ENCODE measurements around the gene TANK. TPM values are rescaled to one million over a fixed set of nuclear protein-coding genes. Genes with fewer than 3 reads are reported as not detected.

TANK gene
- total RNA-seq, 2 experiments from 2014 or later: 70.3 to 73.5 TPM

DNA sequence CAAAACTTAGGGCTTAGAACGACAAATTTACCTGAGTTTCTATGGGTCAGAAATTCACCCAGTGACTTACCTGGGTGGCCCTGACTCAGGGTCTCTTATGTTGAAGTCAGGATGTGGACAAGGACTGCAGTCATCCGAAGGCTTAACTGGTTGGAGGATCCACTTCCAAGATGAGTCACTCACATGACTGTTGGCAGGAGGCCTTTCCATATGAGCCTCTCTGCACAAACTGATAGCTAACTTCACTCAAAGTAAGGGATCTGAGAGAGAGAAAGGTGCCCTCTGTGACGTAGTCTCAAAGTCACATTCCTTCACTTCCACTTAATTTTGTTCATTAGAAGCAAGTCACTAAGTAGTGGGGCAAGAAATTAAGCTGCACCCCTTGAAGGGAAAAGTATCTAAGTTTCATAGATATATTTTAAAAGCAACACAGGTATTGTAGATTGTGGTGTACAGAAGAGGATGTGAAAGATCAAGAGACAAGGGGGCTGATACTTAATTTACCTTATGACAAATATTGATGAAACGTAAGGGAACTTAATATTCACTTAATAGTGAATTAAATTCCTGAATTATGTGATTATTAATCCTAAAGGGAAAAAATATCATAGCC lies 48.4 kb downstream of the TANK start:
- CTCF ChIA-PET: interaction anchor here (0.5 kb wide), 1 partner anchor 29 kb away, joined by 4 read pairs; no protein-coding TSS in a partner anchor
- POLR2A ChIA-PET: no interaction called here

DNA sequence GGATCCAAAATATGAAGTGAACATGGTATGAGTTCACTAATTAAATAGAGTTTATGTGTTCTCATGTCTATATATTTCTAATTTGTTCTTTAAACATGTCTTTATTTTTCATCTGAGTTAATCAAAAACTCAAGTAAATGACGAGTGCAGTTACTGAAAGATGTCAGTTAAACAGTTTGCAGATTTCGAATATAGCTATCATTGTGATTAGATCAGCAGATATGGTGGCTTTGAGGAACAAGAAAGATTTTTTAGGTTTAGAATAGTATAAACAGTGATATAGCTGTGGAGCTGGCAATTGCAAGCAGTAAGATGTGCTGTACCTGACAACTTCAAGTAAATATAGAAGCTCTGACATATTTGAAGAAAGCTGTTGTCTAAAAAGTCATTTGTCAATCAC lies 49.7 kb downstream of the TANK start:
- ChIA-PET CTCF (interaction anchor here (0.6 kb wide), 1 partner anchor 1107 kb away, joined by 3 read pairs; no protein-coding TSS in a partner anchor), POLR2A (no interaction called here)

DNA sequence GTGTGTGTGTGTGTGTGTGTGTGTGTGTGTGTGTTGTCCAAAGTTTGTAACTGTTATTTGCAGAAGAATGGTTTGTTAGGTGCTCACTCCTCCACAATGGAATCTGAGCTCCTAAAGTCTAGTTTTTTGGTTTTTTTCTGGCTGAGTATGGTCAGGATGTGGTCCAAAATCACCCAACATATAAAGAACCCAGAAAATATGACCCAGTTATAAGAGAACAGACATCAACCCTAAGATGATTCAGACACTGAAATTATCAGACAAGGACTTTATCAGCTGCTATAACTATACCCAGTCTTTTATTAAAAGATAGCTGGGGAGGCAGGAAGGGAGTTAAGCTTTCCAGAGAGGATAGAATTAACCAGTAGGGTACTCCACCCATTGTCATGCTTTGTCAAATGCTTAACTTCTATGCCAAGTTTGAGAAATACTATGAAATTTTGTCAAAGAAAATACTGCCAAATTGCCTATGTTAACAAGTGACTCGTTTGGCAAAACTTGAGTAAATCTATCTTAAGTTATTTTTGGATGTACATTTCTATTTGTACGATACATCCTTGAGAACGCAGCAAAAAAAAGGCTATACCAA lies 57.5 kb downstream of the TANK start:
- POLR2A ChIA-PET: interaction anchor here (0.6 kb wide), 2 partner anchors 20 to 48 kb away, joined by 3 to 6 read pairs; no protein-coding TSS in a partner anchor
- CTCF ChIA-PET: interaction anchor here (0.7 to 1.0 kb wide), 2 partner anchors 12 to 89 kb away, joined by 3 read pairs; no protein-coding TSS in a partner anchor

DNA sequence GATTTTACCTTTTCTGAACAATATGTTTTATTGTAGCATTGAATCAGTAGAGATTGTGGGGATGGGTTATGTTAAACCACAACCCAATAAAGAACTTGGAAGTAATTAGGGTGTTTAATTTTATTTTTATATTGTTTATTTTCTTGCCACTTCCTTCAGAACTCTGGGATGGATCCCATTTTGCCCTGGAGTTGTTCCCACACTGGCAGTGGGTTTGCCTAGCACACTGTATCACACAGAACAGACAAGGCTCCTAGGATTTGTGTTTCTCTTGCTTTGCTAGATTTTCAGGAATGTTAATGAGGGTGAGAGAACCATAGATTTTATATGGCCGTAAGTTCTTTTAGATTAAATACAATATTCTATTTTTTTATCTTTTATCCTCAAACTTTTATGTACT lies 59.0 kb downstream of the TANK start:
- ChIA-PET CTCF (no interaction called here), POLR2A (no interaction called here)

DNA sequence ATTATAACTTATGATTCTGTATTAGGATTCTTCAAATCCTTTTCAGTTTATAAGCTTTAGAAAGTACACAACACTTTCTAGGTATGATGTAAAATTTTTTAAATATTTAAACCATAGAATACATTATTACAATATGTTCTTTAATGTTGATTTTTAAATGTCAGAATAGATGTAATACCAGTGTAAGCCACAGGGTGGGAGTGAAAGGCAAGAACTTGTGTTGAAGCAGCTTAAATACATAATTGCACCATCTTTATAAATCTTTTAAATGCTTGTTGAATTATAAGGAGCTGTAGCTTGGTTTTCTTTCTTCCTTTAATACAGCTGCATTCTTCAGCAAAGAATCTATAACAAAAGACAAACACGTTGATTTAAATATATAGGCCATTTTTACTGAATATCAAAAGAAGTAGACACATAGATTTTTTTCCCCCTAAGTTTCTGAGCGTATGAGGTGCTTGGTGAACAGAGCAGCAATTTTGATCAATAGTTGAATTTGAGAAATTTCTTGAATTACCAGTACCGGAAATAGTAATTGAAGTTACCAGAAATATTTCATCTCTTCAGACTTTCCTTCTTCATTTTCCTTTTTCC lies 63.0 kb downstream of the TANK start:
- CTCF ChIA-PET: interaction anchor here (0.9 to 1.1 kb wide), 3 partner anchors 14 to 62 kb away, joined by 3 to 4 read pairs (median 3); no protein-coding TSS in a partner anchor

DNA sequence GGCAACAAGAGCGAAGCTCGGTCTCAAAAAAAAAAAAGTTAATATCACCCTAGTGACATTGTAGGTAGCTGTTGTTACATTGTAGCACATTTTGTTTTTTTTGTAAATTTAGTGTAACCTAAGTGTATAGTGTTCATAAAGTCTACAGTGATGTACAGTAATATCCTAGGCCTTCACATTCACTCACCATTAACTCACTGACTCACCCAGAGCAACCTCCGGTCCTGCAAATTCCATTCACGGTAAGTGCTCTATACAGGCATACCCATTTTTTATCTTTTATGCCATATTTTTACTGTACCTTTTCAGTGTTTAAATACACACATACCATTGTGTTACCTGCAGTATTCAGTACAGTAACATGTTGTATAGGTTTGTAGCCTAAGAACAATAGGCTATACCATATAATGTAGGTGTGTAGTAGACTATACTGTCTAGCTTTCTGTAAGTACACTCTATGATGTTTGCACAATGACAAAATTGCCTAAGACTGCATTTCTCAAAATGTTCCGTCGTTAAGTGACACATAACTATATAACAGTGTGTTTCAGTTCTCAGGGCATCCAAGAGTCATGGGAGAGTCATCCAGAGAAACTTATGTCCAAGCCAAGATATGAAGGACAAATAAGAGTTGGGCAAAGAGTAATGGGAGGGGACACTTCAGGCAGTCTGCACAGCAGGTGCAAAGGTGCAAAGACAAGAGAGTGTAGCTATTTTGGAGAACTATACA lies 68.4 kb downstream of the TANK start:
- ChIA-PET POLR2A (no interaction called here), CTCF (no interaction called here)

More for the DNA sequence above, 63.0 kb downstream of the TANK start:
- POLR2A ChIA-PET: no interaction called here

DNA sequence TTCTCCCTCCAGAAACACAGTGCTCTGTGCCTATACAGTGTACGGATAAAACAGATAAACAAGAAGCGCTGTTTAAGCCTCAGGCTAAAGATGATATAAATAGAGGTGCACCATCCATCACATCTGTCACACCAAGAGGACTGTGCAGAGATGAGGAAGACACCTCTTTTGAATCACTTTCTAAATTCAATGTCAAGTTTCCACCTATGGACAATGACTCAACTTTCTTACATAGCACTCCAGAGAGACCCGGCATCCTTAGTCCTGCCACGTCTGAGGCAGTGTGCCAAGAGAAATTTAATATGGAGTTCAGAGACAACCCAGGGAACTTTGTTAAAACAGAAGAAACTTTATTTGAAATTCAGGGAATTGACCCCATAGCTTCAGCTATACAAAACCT lies 70.7 kb downstream of the TANK start:
- CTCF ChIA-PET: interaction anchor here (1.5 kb wide), 1 partner anchor 43 kb away, joined by 4 read pairs; no protein-coding TSS in a partner anchor
- POLR2A ChIA-PET: no interaction called here

DNA sequence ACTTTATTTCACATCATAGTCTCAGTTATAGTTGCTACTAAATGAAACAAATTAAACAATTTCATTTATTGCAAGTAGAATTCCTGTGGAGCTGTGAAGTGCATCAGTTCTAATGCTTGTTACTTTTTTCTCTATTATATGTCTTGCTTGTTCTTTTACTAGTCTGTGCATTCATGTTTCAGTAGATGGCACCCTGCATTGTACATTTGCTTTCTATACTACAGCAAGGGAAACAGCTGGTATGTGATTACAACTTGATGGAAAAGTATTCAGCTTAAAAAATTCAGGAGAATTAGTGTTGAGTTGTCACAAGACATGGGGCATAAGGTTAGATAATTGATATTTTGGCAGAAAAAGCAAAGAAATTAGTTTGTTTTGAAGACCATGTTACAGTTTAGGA lies 72.3 kb downstream of the TANK start:
- CTCF ChIA-PET: no interaction called here
- POLR2A ChIA-PET: no interaction called here

DNA sequence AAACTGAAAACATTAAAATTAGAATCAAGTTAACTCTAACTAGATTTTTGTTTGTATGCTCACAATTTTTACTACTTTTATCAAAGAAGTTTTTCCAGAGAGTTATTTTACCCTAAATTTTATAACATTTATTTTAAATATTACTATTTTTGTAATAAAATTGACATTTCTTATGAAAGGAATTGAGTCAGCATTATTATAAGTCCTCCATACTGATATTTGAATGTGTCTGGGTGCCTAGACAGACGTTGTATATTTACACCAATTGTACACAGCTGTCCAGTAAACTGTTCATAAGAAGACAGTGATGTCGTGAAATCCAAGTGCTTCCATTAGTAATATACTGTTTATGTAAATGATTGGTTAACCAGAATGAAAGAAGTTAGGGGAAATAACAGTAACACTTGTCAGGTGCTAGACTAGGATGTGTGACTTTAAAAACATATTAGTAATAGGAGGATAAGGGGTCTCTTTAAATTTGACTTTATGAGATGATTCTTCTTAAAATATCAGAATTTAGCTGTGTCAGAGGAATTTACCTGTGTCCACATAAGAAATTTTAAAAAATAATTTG lies 73.7 kb downstream of the TANK start:
- POLR2A ChIA-PET: no interaction called here

DNA sequence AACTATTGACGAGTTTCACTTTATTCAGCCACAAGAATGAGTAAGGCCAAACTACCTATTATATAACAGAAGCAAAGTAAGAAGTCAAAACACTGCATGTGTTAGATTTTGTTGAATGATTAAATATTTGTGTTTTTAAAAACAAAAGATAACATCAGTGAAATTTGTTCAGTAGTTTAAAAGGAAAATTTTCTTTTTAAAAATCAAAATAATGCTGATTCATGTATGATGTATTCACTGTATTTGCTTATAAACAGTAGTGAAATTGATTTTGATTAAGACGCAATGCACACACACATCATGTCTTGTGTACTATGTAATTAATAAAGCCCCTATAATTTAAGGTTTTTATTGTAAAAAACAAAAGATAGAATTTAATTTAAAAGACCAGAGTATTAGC lies 74.4 kb downstream of the TANK start:
- ChIA-PET CTCF (no interaction called here), POLR2A (no interaction called here)

More for the DNA sequence above, 73.7 kb downstream of the TANK start:
- CTCF ChIA-PET: no interaction called here

DNA sequence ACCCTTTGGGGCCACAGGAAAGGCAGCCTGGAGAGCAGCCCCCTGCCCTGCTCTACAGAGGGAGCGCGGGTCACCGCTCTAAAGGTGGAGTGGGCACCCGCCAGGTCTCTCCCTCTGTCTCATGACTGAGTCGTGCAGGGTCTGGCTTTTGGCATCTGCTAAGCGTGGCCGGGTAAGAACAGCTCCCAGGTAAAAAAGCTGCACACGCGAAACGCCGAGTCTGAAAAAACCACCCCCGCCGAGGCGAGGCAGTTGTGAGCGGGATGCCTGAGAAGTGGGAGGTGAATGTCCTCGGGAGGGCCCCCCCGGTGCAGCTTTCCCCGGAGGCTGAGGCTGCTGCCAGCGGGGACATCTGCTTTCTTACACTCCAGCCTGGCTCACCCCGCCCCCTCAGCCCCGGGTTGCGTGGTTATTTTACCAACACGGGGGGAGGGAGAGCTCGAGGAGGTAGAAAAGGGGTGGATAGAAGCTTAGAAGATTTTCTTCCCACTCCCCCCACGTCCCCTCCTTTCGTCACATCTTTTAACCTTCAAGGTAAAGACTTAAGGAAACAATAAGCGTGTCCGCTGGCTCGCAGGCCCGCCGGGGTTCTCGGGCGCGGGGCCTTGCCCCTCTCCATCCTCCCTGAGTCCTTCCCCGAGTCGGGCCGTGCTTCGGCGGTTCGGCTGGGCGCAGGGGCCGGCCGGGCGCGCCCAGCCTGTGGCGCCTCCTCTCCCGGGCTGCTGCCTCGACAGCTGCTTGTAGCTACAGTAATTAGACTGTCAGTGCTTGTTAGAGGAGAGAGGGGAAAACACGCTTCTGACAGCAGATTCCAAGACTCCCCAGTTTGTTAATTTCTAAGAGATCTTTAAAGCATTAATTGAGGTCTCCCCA lies 77.4 kb downstream of the TANK start:
- ChIA-PET POLR2A (interaction anchor here (0.6 to 1.2 kb wide), 3 partner anchors 20 to 70 kb away, joined by 6 to 7 read pairs (median 6); partner anchors contain the start of gene PSMD14), CTCF (interaction anchor here (0.7 to 1.6 kb wide), 4 partner anchors 9 to 35 kb away, joined by 3 to 4 read pairs (median 4); no protein-coding TSS in a partner anchor)

DNA sequence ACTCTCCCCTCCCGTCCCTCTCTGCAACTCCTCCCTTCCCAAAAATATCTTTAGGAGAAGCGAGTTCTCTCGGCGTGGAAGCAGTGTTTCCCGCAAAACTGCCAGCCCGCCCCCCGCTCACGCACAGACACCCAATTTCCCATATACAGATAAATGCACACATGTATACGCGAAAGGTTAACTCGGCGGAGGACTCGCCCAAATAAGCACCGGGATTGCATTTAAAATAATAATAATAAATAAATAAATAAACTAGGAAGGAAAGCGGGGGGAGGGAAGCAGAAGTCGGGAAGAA lies 78.0 kb downstream of the TANK start:
- ChIA-PET POLR2A (interaction anchor here (1.2 kb wide), 1 partner anchor 70 kb away, joined by 6 read pairs; the partner anchor contains the start of gene PSMD14), CTCF (interaction anchor here (1.6 kb wide), 1 partner anchor 8 kb away, joined by 4 read pairs; no protein-coding TSS in a partner anchor)

DNA sequence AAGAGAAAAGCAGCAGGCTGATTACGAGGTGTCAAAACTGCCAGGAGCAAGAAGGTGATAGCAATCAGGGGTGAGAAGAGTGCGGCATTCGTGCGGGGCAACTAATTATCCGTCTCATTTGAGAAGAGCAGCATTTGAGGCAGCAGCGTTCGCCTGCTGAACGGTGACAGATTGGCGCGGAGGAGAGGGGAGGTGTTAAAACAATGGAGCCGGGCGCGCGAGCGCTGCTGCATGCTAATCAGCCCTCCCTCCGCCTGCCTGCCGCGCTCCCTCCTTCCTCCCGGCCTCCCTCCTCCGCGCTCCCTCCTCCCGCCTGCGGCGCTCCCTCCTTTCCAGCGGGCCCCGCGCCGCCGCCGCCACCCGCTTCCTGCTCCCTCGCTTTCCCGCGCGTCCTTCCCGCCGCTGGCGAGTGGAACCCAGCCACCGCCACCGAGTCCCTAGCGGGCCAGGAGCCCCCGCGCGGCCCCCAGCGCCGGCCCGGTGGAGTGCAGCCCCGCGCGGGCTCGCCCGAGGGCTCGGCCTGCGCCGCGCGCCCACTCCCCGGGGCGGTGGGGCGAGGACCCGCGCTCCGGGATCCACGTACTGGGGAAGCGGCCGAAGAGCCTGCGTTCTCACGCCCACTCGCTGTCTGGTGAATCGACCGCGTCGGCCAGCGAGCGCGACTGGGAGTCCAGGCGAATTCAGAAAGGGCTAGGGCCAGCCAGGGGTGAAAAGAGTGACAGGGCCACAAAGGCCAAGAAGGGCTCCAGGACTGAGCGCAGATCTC lies 78.5 kb downstream of the TANK start:
- CTCF ChIA-PET: interaction anchor here (1.6 kb wide), 1 partner anchor 8 kb away, joined by 4 read pairs; no protein-coding TSS in a partner anchor
- POLR2A ChIA-PET: no interaction called here

DNA sequence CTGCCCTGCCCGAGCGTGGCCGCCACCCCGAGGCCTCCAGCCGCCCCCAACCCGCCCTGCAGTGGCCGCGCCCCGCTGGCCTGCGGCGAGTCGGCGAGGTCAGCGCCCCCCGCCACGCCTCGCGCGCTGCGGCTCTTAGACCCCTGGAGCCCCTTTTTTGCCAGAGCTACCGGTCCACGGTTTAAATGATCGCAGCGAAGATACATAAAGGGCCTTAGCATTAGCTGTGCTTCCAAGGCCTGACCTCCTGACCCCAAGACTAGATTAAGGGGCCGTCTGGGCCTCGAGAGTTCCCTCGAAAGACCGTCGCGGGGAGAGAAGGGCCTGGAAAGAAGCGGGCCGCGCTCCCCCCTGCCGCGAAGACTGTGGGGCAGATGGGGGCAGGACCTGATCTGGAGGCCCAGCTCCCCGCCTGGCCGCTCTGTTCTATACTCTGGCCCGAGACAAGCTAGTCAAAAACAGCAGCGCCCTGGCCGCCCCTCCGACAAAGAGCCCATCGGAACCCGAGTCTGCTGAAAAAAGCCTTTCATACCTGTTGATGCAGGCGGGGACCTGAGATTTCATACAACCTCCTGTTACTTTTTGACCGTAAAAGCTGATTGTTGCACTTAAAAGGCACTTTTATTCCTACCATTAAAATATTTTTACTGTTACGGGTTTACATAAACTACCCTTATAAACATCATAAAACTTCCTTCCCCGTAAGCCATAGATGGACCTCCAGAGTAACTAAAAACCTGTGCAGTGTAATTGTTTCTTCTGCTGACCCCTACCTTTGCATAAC lies 79.3 kb downstream of the TANK start:
- POLR2A ChIA-PET: no interaction called here
- CTCF ChIA-PET: no interaction called here

DNA sequence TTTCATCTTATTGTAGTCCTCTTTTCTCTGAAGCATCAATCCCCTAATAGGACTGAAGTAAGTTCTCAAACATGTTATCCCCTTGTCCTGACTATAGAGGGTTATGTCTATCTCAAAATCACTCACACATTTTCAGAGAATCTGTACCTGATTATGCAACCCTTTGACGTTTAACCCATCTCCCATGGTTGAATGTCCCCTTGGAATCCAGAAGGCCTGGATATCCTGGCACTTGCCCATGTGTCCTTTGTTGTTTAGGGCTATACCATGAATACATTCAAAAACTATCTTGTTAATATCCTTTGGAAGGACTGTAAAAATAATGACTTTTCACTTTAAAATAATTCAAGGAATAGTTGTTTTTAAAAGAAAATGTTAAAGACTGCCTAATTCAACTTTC lies 81.7 kb downstream of the TANK start:
- POLR2A ChIA-PET: no interaction called here
- CTCF ChIA-PET: no interaction called here

DNA sequence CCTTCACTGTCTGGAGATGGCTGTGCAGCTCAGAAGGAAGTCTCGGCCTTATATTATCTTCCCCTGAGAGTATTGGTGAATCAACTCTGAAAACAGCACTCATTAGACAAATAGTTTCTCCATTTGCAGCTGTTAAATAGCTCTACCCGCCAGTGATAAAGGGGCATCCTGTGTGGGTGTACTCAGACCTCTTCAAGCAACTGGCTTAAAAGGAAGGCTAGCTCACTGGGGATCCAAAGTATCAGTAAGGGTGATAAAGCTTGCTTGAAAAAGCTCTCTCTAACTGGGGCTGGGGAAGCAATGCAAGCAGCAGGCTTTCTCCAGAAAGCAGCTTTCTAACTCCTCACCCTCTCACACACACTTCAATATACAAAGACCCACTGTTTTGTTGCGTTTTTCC lies 83.1 kb downstream of the TANK start:
- ChIA-PET CTCF (no interaction called here), POLR2A (interaction anchor here (0.7 kb wide), 1 partner anchor 1831 kb away, joined by 4 read pairs; no protein-coding TSS in a partner anchor)

DNA sequence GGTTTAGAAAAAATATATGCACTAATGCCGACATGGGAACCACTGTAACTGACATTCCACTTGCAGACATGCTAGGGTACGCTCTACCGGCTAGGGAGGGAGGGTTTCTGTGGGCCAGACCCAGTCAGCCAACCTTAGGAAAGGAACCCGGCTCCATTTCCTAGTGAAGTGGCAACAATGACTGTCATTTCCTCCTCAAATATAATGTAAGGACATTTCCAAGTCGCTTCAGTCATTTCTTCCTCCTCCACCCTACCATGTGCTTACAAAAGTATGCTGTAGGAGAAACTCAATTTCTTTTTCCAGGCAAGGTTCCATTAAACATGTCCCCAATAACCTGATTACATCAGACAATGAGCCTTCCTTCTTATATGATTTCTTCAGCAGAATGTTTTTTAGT lies 83.7 kb downstream of the TANK start:
- POLR2A ChIA-PET: interaction anchor here (0.7 kb wide), 1 partner anchor 1832 kb away, joined by 4 read pairs; no protein-coding TSS in a partner anchor

More for the DNA sequence above, 83.7 kb downstream of the TANK start:
- CTCF ChIA-PET: no interaction called here

Measured in activated CD8-positive, alpha-beta memory T cell treated with anti-CD3 and anti-CD28 coated beads for 36 hours (primary cell).